Type B pancreatic cell (in vitro differentiated cells): ENCODE data around the gene ZMYM2. TPM values are rescaled to one million over a fixed set of nuclear protein-coding genes. Genes with fewer than 3 reads are reported as not detected.

ENCODE experiments used
- DNase-seq: peaks from one replicate; pipeline ENCODE4 v3.0.0; 2021; ENCODE audit warnings: mixed read lengths; ENCODE audit not compliant: unreplicated experiment; ENCODE audit errors: extremely low spot score
- H3K27ac Mint-ChIP-seq: 2 replicates; pipeline ENCODE4 v1.8.0; 2021; ENCODE audit warnings: mild to moderate bottlenecking, mixed read lengths
- H3K27me3 Mint-ChIP-seq: 2 replicates; pipeline ENCODE4 v1.8.0; 2021; ENCODE audit warnings: mixed read lengths
- H3K36me3 Mint-ChIP-seq: 2 replicates; pipeline ENCODE4 v1.8.0; 2021; ENCODE audit warnings: mixed read lengths
- H3K4me1 Mint-ChIP-seq: one replicate; pipeline ENCODE4 v1.8.0; 2021; ENCODE audit warnings: mixed read lengths; ENCODE audit not compliant: unreplicated experiment
- H3K4me3 Mint-ChIP-seq: 2 replicates; pipeline ENCODE4 v1.8.0; 2021; ENCODE audit warnings: mild to moderate bottlenecking, mixed read lengths
- H3K9me3 Mint-ChIP-seq: 2 replicates; pipeline ENCODE4 v1.8.0; 2021; ENCODE audit warnings: mixed read lengths
- total RNA-seq: library from RNA; stranded (reverse); gene quantifications from 2 replicates; pipeline ENCODE4 v1.2.1, GENCODE V29; 2021; ENCODE audit warnings: low replicate concordance
- TF ChIP-seq, protein P1 (sequence below): fragments of 200-600 bp; sonication (generic); conservative IDR thresholded peaks from 2 replicates; pipeline ENCODE4 v1.5.0; 2021; ENCODE audit warnings: antibody characterized with exemption, mild to moderate bottlenecking

The ZMYM2 gene
- total RNA-seq, 1 donor from 2014 or later: 108 TPM

DNA sequence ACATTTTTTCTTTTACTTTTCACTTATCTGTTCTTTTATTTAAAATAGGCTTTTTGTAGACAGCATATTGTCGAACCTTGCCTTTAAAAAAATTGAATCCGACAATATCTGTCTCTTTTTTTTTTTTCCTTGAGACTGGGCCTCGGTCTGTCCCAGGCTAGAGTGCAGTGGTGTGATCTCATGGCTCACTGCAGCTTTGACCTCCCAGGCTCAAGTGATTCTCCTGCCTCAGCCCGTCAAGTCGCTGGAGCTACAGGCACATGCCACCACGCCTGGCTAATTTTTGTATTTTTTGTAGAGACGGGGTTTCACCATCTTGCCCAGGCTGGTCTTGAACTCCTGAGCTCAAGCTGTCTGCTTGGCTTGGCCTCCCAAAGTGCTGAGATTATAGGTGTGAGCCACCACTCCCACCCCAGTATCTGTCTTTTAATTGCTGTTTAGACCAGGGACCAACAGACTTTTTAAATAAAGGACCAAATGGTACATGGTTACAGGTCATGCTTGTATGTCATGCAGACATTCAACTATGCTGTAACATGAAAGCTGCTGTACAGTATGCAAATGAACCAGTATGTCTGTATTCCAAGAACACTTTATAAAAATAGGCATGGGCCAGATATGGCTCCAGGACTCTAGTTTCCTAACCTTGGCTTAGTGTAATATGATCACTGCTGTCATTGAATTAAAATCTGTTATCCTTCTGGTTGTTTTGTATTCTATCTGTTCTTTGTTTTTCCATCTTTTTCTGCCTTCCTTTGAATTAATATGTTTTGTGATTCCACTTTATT, 122.0 kb downstream of the ZMYM2 start:
- DNase-seq: no peak
- no peaks in the 10 kb centered on the region for H3K9me3 Mint-ChIP-seq
- H3K27ac Mint-ChIP-seq: no peak overlapping the region
- H3K27me3 Mint-ChIP-seq: no peaks in the 10 kb centered on the region
- TF ChIP-seq, protein P1, sequence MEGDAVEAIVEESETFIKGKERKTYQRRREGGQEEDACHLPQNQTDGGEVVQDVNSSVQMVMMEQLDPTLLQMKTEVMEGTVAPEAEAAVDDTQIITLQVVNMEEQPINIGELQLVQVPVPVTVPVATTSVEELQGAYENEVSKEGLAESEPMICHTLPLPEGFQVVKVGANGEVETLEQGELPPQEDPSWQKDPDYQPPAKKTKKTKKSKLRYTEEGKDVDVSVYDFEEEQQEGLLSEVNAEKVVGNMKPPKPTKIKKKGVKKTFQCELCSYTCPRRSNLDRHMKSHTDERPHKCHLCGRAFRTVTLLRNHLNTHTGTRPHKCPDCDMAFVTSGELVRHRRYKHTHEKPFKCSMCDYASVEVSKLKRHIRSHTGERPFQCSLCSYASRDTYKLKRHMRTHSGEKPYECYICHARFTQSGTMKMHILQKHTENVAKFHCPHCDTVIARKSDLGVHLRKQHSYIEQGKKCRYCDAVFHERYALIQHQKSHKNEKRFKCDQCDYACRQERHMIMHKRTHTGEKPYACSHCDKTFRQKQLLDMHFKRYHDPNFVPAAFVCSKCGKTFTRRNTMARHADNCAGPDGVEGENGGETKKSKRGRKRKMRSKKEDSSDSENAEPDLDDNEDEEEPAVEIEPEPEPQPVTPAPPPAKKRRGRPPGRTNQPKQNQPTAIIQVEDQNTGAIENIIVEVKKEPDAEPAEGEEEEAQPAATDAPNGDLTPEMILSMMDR: no peak
- no peak overlapping the region for H3K4me3 Mint-ChIP-seq
- H3K4me1 Mint-ChIP-seq: no peaks in the 10 kb centered on the region
- H3K36me3 Mint-ChIP-seq: peaks cover 14% of the 10 kb centered on the region

DNA sequence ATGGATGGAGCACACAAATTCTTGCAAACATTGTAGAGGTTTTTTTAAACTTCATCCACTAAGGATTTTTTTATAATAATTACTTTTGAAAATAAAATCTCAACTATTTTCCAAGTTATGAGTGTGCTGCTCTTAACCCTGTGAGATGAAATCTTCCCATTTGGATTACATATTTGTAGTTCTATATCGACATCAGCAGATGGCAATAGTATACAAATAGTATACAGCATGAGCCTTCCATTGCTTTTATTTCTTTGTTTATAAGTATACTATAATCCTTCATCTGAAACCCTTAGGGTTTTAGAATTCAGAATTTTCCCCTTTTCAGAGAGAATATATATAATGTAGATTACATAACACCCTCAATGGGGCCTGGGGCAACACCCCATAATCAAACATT, 131.8 kb downstream of the ZMYM2 start:
- H3K27me3 Mint-ChIP-seq: no peaks in the 10 kb centered on the region
- no peak overlapping the region for H3K27ac Mint-ChIP-seq
- H3K4me1 Mint-ChIP-seq: peaks cover 4% of the 10 kb centered on the region
- DNase-seq: no peak
- H3K4me3 Mint-ChIP-seq: no peak overlapping the region
- H3K36me3 Mint-ChIP-seq: peaks cover 1% of the 10 kb centered on the region
- H3K9me3 Mint-ChIP-seq: no peaks in the 10 kb centered on the region
- TF ChIP-seq, protein P1: no peak

DNA sequence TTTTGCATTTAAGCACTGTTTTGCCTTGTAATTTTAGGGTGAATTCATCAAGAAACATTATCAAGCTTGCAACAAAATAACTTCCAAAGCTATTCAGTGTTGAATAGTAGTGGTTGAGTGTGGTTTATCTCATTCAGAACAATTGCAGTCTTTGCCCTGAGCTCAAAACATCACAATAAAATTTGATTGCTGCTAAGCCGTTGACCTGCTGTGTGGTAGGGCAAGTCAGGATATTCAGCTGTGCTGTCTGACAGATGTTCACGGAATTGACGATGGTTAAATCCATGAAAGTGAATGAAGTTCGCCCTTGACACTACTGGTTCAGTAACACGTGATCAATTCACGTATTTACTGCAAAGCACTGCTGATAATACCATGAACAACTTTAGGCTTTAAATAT, 135.4 kb downstream of the ZMYM2 start:
- Mint-ChIP-seq H3K27ac (no peak overlapping the region), H3K27me3 (no peaks in the 10 kb centered on the region), H3K36me3 (no peaks in the 10 kb centered on the region), H3K4me3 (no peak overlapping the region), H3K9me3 (no peaks in the 10 kb centered on the region), H3K4me1 (peaks cover 4% of the 10 kb centered on the region)
- TF ChIP-seq, protein P1: no peak
- DNase-seq: no peak

DNA sequence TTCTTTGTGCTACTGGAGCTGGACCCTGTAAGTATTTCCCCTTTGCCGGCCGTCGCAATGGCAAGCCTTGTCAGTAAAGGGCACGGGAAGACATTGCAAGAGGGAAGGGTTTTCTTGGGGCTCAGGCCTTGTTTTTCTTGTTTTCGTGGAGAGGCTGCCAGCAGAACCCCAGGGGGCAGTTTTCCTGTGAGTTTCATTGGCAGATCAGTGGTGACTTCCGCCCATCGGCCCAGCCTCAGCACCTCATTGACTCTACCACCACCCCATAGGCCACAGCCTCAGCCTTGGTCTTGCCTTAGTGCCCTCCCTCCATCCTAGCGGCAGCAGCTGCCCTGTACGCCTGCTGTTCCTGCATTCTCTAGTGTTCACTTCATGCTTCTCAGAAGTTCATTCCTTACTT, 140.8 kb downstream of the ZMYM2 start:
- Mint-ChIP-seq H3K27ac (no peak overlapping the region), H3K4me3 (no peak overlapping the region), H3K36me3 (no peaks in the 10 kb centered on the region), H3K4me1 (peaks cover 12% of the 10 kb centered on the region), H3K27me3 (peaks cover 15% of the 10 kb centered on the region), H3K9me3 (no peaks in the 10 kb centered on the region)
- DNase-seq: no peak
- TF ChIP-seq, protein P1: no peak

DNA sequence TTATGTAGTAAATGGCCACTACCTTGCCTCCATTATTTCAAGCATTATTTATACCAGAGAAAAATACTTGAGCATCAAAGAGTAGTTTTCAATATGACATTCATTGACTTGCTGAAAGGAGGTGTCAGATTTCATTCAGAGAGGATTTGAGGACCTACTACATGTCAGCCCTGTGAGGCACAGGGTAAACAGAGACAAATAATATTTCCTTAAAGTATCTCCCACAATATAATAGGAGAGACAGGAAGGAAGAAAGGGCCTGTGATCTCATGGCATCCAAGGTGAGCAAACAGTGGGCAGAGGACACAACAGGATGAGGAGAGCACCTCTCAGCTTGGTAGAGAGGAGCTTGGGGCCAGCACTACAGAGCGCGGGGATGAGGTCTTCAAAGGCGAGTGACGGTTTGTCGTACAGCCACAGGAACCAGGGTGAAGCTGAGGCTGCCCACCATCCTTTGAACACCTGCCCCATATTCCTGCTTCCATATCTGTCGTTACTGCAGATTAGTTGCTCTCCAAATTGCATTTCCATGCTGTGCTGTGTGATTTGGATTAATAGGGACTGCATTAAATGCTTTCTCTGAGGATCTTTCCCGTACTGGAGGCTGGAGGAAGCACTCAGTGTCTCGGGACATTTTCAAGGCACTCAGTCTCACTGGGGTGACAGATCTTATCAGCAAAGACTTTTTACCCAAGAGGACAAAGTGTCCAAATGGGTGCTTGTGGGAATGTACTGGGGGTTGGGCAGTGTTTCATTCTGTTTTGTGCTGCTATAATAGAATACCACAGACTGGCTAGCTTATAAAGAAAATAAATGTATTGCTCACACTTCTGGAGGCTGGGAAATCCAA, 143.2 kb downstream of the ZMYM2 start:
- TF ChIP-seq, protein P1: no peak
- DNase-seq: no peak
- H3K27ac Mint-ChIP-seq: no peak overlapping the region
- no peak overlapping the region for H3K4me3 Mint-ChIP-seq
- peaks cover 20% of the 10 kb centered on the region for H3K27me3 Mint-ChIP-seq
- H3K9me3 Mint-ChIP-seq: no peaks in the 10 kb centered on the region
- H3K4me1 Mint-ChIP-seq: peaks cover 12% of the 10 kb centered on the region
- no peaks in the 10 kb centered on the region for H3K36me3 Mint-ChIP-seq
